Measurements from ENCODE around the gene LEFTY1. TPM values are rescaled to one million over a fixed set of nuclear protein-coding genes. Genes with fewer than 3 reads are reported as not detected.

LEFTY1 gene
- total and polyA plus RNA-seq, 9 of the 15 experiments (the other 6 are each of a cell fraction or from before 2014, with no cell fraction given) = 0.07 to 0.24 (median 0.17) TPM; not detected in 5

GRCh38 chr1:225899044-225899925 is 10.3 kb upstream of the LEFTY1 start:
- in situ Hi-C loops (cut with MboI) (no loop called here), intact Hi-C loops (cut with micrococcal nuclease) (no loop called here)
- Histone ChIP-seq H3K9me1 (ENCODE audit: control insufficient read depth, insufficient read depth, low read length) (no peaks in the 10 kb centered on the region), H2AFZ (ENCODE audit: low read depth, low read length) (peak overlapping the region; percentile 62; the same call in 1 of the 2 replicates), H3K27ac (ENCODE audit: extremely low read depth, low read depth, low read length) (no peak overlapping the region; the same call in 2 of the 3 replicates), H3K27me3 (ENCODE audit: control insufficient read depth in 2 of 2, insufficient read depth in 2 of 2, low read length in 2 of 2) (no peaks in the 10 kb centered on the region), H3K36me3 (ENCODE audit: control insufficient read depth, insufficient read depth, low read length) (no peaks in the 10 kb centered on the region), H3K9ac (ENCODE audit: insufficient read depth in 1 of 2, low read depth in 2 of 2, low read length in 2 of 2) (peak overlapping the region; percentile 9 to 66; a peak in 3 of 4 replicates), H4K20me1 (replicated peaks; ENCODE audit: control insufficient read depth, insufficient read depth, low read length) (no peaks in the 10 kb centered on the region), H3K4me2 (ENCODE audit: insufficient read depth, low read length) (0 out of 2 replicates have a peak overlapping the region, but pooled peaks have one; percentile 16), H3K4me3 (no peak overlapping the region), H3K79me2 (ENCODE audit: control insufficient read depth, insufficient read depth, low read length) (no peaks in the 10 kb centered on the region), H3K4me1 (replicated peaks in 1 of 2; ENCODE audit: control insufficient read depth in 2 of 2, insufficient read depth in 2 of 2, low read length in 2 of 2) (peaks cover 15 to 20% of the 10 kb centered on the region in 2 experiments), H3K9me3 (replicated peaks; ENCODE audit: control insufficient read depth, insufficient read depth, low read depth, low read length) (no peaks in the 10 kb centered on the region)
- ChIA-PET CTCF (ENCODE audit: low intra/inter-chr PET ratio) (no interaction called here), POLR2A (interaction anchor here (0.7 to 2.1 kb wide), 3 partner anchors 10 to 86 kb away, joined by 3 to 8 read pairs (median 3); partner anchors contain the start of gene LEFTY1)
- ATAC-seq (peak; percentile 50), FAIRE-seq (no peak), DNase-seq (ENCODE audit: extremely low read depth in 1 of 4, low spot score in 3 of 4) (peak; percentile 73 to 78 (median 74))
- 24% methylated on average over 4 of the region's 4 CpGs for WGBS (ENCODE audit: insufficient coverage, low coverage, missing lambda C conversion rate)
- BruUV-seq (replicated peaks) = no TSS peak
- peak; percentile 75 for TF ChIP-seq EGR1 (conservative IDR thresholded peaks at IDR 0.05)
- peak; percentile 29; the same call in 1 of the 2 replicates for TF ChIP-seq NR2C2 (CRISPR knock-in tag; IDR thresholded peaks at IDR 0.05)
- TF ChIP-seq NR2C2 (tag; IDR thresholded peaks at IDR 0.05) = no peak; the same call in none of the 2 replicates
- peak; percentile 20; the same call in 1 of the 2 replicates for TF ChIP-seq ATF3 (IDR thresholded peaks at IDR 0.05)
- TF ChIP-seq ATF3 (CRISPR knock-in tag; conservative IDR thresholded peaks at IDR 0.05) = no peak
- TF ChIP-seq NFIC (IDR thresholded peaks at IDR 0.05) = peak; percentile 72
- no peak for TF ChIP-seq RUNX1 (IDR thresholded peaks at IDR 0.05; ENCODE audit: low read depth)
- TF ChIP-seq CREM (IDR thresholded peaks at IDR 0.05; ENCODE audit: low read depth) = 0 out of 2 replicates have a peak, but pooled peaks have one; percentile 27
- TF ChIP-seq ZKSCAN1 (IDR thresholded peaks at IDR 0.05; ENCODE audit: low read depth, low read length) = no peak
- peak; percentile 69 for TF ChIP-seq CBFA2T3 (IDR thresholded peaks at IDR 0.05)
- no peak for TF ChIP-seq ZFP1 (CRISPR knock-in tag; IDR thresholded peaks at IDR 0.05)
- no peak for TF ChIP-seq E2F6 (IDR thresholded peaks at IDR 0.05; ENCODE audit: borderline replicate concordance in 1 of 2, extremely low read depth in 1 of 2, insufficient read depth in 1 of 2, insufficient read length in 1 of 2, low read depth in 1 of 2, low read length in 1 of 2, poor library complexity in 1 of 2, severe bottlenecking in 1 of 2)
- TF ChIP-seq ZBTB7A (IDR thresholded peaks at IDR 0.05; ENCODE audit: borderline replicate concordance, control insufficient read depth, low read depth, low read length) = peak; percentile 51; the same call in 1 of the 2 replicates
- peak; percentile 15; the same call in 1 of the 2 replicates for TF ChIP-seq NFE2 (IDR thresholded peaks at IDR 0.05; ENCODE audit: low read depth)
- peak; percentile 33; the same call in 1 of the 2 replicates for TF ChIP-seq EP300 (IDR thresholded peaks at IDR 0.05; ENCODE audit: low read length)
- 0 out of 2 replicates have a peak, but pooled peaks have one; percentile 35 for TF ChIP-seq CBFA2T2 (conservative IDR thresholded peaks at IDR 0.05)
- peak; percentile 87 for TF ChIP-seq NR2C1 (IDR thresholded peaks at IDR 0.05)
- peak; percentile 81 for TF ChIP-seq NR2C1 (tag; IDR thresholded peaks at IDR 0.05)

All from K562 (cell line).